Measurements from ENCODE around the gene PCBP3.

GRCh38 chr21:45868086-45868485 is 224.6 kb downstream of the PCBP3 start:
- TF ChIP-seq POLR2A (IDR thresholded peaks at IDR 0.05; ENCODE audit: extremely low read depth, insufficient read length) (no peak), CTCF (IDR thresholded peaks at IDR 0.05; ENCODE audit: low read depth, low read length) (no peak), MAX (IDR thresholded peaks at IDR 0.05; ENCODE audit: low read depth, low read length) (no peak)
